ENCODE measurements around the gene CEP295NL.
"Not testable (repeated sequence)": the region's sequence is repeated elsewhere in the genome, so short reads cannot be mapped to it uniquely, and the experiment has no call there.

The CEP295NL gene

DNA sequence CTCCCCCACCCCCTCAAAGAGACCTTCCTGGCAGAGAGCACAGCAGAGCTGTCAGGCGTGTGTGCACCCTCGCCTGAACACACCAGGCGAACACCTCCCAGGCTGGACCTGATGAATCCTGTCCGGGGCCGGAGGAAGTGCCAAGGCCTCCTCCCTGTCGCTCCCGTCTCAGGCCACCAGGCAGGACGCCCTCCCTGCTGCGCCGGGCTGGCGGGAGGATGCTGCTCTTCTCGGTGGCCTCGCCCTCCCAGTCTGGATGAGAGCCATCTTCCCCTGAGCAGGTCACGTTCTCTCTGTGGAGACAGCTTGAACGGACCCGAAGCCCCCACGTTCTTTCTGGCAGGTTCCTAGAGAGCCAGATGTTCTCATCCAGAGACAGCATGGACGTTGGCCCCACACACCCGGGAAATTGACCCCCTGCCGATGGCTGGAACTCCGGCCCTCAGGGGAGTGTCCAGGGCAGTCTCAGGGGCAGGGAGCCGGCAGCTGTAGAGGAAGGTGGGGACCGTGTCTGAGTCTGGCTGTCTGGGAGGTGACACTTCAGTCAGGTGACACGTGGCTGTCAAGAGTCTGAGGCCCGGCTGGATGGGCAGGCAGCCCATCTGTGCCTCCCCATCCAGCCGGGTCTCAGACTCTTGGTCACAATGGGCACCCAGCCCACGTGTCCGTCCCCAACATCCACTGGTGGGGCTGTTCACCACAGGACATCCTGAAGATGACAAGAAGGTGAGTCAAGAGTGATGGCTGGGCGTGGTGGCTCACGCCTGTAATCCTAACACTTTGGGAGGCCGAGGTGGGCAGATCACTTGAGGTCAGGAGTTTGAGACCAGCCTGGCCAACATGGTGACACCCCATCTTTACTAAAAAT is 27.1 kb upstream of the CEP295NL start:
- no peak for DNase-seq

GRCh38 chr17:78925662-78926555 is 22.9 kb upstream of the CEP295NL start:
- DNase-seq: peak in 46 of 58 donors; percentile 24 to 84 (median 58)

DNA sequence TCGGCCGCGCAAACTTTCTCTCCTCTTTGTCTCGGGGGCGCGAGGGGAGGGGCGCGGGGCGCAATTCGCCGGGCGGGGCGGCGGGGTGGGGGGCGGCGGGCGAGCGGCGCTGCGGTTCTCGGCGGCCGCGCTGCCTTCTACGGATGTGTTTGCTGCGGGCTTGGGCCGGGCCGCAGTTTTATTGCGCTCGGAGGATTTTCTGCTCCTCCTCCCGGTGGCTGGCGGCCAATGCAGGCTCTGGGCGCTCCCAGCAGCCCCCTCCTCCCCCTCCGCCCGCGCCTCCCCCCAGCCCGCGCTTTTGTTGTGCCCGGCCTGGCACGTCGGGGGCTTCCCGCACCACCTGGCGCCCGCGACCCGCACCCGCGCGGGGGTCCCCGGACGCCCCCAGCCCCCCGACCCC is 22.2 kb upstream of the CEP295NL start, which contains the start of gene TIMP2:
Gene TIMP2, minus strand, starts transcription at position 154 of the 400 bp plus-strand sequence. CDS start 299 bp downstream, outside the sequence.
- peak in 55 of 58 donors; percentile 19 to 93 (median 80) for DNase-seq

- peak in 9 of 58 donors; percentile 17 to 55 (median 28) for DNase-seq
Measured at GRCh38 chr17:78924481-78925151, 21.6 kb upstream of the CEP295NL start.

GRCh38 chr17:78923660-78924453 is 20.9 kb upstream of the CEP295NL start:
- DNase-seq: peak in 4 of 58 donors; percentile 6 to 48 (median 29)

DNA sequence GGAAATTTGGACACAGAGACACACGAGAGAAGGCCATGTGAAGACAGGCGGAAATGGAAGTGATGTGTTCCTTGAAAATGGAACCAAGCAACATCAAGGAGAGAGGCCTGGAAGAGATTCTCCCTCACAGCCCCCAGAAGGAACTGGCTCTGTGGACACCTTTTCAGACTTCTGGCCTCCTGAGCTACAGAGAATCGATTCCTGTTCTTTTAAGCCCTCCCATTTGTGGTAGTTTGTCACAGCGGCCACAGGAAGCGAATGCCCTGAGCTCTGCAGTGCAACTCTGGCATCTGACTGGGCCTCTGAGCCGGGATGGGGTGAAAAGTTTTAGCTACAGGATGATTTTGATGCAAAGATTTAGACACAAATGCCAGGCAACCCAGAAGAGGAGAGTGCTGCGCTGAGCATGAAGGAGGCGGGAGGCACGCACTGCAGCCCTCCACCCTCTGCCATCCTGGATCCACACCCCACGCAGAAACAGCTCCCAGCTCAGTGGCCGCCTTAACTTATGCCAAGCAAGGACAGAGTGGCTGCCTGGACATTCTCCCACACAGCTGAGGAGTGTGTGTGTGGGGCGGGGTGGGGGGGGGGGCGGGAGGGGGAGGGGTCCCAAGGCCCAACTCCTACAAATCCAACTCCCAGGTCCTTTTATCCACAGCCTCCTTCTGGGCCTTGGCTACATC is 20.0 kb upstream of the CEP295NL start:
- DNase-seq: peak in 1 of 58 donors; percentile 14

DNA sequence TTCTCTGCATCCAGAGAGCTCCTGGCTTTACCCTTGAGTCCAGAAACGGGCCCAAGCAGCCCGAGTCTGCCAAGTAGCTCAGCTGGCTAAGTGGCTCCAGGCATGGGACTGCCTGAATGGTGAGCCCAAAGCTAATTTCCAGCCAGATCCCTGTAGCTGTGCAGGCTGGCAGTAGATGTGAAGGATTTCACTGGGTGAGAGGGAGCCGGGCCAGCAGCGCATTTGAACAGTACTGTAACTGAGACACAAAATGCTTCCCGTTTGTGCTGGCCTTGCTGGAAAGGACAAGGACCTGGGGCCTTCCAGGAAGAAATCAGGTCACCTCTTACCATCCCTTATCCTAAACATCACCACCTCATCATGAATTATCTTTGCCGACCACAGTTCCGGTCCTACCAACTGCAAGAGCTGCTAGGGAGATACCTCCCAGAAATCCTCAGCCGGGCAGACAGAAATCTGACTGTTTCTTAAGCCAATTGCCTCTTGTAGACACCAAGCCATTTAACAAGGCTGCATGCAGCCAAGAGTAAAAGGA is 18.5 kb upstream of the CEP295NL start:
- peak in 54 of 58 donors; percentile 24 to 91 (median 70) for DNase-seq

GRCh38 chr17:78920528-78920927 is 17.5 kb upstream of the CEP295NL start:
- DNase-seq: no peak

DNA sequence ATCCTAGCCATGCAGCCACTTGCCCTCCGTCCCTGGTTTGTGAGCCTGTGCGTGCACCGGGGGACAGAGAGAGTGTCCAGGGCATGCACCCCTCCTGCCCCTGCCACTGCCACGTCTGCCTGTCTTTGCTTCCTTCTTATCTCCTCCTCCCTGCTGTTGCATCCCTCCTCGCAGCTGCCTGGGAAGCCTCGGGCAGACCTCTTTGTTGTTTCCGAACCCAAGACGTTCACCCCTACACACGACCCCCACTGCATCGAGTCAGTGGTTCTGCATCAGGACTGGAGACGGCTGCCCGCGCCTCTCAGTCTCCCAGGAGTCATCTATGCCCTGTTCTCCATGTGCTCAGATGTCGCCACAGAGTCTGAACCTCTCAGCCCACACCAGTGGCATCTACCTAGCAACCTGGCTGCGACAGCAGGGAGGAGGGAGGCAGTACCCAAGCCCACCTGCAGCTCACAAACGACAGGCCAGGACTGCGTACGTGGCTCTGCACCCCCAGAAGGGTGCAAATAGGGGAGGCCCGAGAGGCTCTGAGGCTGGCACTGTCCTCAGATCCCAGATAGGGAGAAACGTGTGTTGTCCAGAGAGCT is 17.0 kb upstream of the CEP295NL start:
- DNase-seq: no peak

DNA sequence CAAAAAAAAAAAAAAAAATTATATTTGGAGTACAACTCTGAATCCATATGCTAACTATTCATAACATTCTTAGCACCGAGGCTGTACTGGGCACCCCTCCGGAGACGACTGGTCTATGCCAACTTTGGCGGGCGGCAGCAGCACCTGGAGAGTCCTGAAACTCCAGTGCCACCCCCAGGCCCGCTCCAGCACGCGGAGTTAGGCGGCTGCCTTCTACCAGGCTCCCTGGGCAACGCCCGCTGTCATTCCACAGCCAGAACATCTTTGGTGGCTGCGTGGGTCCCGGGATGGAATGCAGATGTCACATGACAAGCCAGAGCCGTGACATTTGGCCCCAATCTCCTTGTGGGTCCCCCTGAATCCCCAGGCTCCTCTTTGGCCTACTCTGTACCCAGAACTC is 16.0 kb upstream of the CEP295NL start:
- DNase-seq: no peak

DNA sequence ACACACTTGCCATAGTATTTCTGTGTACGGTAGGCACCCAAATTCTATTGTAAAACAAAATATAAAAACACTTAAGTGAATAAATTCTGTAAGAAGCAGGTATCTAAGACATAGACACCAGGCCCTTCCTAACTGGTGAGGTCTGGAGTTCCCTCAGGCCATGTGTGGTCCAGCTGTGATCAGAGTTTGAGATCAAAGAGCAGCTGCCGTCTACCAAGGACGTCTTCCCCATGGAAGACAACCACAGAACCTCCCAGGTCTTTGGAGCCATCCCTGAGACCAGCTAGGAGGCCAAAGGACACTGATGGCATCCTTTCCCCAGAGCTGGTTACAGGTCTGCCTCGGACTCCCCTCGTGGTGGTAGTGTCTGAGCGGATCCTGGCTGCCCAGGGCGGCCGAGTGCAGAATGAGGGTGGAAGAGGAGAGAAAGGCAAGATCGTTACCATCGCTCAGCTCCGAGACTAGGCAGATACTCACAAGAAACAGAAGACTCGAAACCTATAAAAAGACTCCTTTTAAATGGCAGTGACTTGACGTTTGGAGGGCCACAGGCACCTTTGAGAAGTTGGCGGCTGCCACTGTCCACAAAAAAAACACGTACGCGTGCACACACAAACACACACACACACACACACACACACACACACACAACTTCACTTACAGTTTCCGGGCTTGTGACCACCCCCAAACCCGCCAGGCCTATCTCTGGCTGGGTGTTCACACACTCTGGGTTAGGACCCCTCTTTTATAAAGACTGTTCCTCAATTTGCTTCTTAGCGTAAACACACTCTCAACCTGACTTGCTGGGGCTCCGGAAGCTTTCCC is 14.7 kb upstream of the CEP295NL start:
- no peak for DNase-seq

DNA sequence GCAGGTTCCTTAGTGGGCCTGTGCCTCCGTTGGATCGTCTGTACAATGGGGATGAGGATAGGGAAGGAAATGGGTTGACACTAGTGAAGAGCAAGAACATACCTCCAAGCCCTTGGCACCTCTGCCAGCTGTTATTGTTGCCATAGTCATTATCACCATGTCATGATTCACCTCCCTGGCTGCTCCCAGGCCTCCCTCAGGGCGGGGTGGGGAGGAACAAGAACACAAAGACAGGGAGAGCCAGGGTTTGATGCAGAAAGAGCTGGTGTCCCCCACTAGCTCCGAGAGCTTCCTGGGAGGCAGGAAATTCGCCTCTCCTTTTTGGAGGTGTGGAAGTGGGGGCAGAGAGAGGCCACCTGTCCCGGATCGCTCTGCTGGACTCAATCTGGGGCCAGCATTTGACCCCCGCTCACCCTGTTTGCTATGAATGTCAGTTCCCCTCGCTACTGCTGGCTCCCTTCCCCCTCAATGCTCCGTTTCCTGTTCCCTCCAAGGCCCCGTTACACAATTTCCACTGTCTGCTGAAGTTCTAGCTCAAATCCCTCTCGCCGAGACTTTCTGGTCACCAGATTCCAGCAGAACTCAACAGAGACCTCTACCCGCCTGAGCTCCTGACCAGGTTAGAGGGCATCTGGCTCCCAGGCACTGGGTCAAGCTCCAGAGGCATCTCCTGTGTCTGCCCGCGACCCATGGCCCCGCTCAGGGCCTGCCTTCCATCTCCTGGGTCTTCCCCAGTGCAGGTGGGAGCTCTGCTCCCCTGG is 13.1 kb upstream of the CEP295NL start:
- DNase-seq: peak in 2 of 58 donors; percentile 13 to 36

DNA sequence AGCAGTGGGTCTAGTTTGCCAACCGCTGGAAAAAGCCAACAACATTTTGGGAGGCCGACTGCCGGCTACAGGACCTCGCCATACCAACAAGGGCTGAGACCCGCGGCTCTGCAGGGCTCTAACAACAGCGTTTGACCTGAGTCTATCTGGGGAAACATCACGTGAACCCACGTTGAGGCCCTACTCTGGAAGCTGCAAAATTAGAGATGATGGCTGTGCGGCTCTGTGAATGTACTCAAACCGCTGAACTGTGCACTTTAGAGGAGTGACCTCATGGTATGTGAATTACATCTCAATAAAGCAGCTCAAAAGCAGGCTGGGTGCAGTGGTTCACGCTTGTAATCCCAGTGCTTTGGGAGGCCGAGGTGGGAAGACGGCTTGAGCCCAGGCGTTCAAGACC is 10.1 kb upstream of the CEP295NL start:
- DNase-seq: no peak

DNA sequence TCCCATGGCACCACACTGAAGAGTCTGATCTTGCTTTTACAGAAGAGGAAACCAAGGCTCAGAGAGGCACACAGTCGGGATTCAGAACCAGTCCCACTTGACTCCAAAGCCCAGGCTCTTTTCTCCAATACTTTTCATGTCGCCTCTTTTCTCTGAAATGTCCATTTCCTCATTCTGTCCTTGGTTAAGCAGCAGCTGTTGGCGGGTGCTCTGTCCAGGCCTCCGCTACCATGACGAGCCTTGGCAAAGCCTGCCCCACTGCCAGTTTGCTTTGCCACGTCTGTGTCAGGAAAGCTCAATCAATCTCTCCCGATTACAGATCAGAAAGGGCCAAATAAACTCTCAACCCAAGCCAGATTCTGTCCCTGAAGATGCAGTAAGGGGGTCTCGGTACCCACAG is 9.1 kb upstream of the CEP295NL start:
- DNase-seq: no peak

- not testable (repeated sequence) for DNase-seq
Measured at GRCh38 chr17:78911543-78911942, 8.5 kb upstream of the CEP295NL start.

GRCh38 chr17:78910497-78911284 is 7.7 kb upstream of the CEP295NL start:
- peak in 7 of 58 donors; percentile 22 to 51 (median 30) for DNase-seq

DNA sequence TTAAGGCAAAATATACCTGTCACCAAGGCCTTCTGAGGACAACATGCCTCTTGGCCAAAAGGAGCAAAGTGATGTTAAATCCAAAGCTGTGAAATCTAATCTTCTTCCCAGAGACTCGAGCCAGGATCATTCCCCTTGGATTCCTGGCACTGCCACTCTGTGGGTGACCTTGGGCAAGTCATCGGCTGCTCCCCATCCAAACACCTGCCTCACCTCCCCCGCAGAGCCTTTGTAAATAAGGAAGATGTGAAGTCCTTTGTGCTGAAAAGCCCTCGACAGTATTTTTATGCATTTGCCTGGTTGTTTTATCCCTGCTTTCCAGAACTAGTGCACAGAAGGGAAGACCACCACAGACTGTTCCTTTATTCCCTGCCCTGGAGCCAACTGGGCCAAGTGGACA is 5.4 kb upstream of the CEP295NL start:
- DNase-seq: no peak
